GM19238 (cell line): ENCODE results near the gene URB1.
"Not testable (repeated sequence)": the region's sequence is repeated elsewhere in the genome, so short reads cannot be mapped to it uniquely, and the experiment has no call there.

ENCODE experiments used
- DNase-seq: peaks from one replicate; pipeline ENCODE4 v3.0.0; 2011; ENCODE audit warnings: low spot score; ENCODE audit not compliant: insufficient read length

The URB1 gene

GRCh38 chr21:32377506-32377905 lies 15.3 kb downstream of the URB1 start:
- DNase-seq: no peak

GRCh38 chr21:32372755-32373154 lies 20.1 kb downstream of the URB1 start:
- no peak for DNase-seq

GRCh38 chr21:32371913-32372314 lies 20.9 kb downstream of the URB1 start:
- no peak for DNase-seq

GRCh38 chr21:32370998-32371766 lies 21.6 kb downstream of the URB1 start:
- DNase-seq: no peak

- not testable (repeated sequence) for DNase-seq
Measured at GRCh38 chr21:32368961-32369360, 23.9 kb downstream of the URB1 start.

GRCh38 chr21:32368386-32368785 lies 24.4 kb downstream of the URB1 start:
- no peak for DNase-seq

GRCh38 chr21:32367158-32367557 lies 25.7 kb downstream of the URB1 start:
- DNase-seq: no peak

- DNase-seq: no peak
Measured at GRCh38 chr21:32366191-32366590, 26.6 kb downstream of the URB1 start.

- DNase-seq: no peak
Measured at GRCh38 chr21:32364796-32365195, 28.0 kb downstream of the URB1 start.

- no peak for DNase-seq
Measured at GRCh38 chr21:32364387-32364786, 28.4 kb downstream of the URB1 start.

GRCh38 chr21:32360401-32360975 lies 32.3 kb downstream of the URB1 start:
- DNase-seq: no peak

GRCh38 chr21:32359719-32360260 lies 33.0 kb downstream of the URB1 start:
- DNase-seq: no peak

GRCh38 chr21:32356874-32357395 lies 35.9 kb downstream of the URB1 start:
- no peak for DNase-seq

- no peak for DNase-seq
Measured at GRCh38 chr21:32353002-32353711, 39.7 kb downstream of the URB1 start.

GRCh38 chr21:32352526-32352925 lies 40.3 kb downstream of the URB1 start:
- DNase-seq: no peak

GRCh38 chr21:32351428-32351827 lies 41.4 kb downstream of the URB1 start:
- DNase-seq: no peak

- DNase-seq: no peak
Measured at GRCh38 chr21:32350981-32351380, 41.8 kb downstream of the URB1 start.

- DNase-seq: no peak
Measured at GRCh38 chr21:32350211-32350980, 42.4 kb downstream of the URB1 start.

GRCh38 chr21:32349333-32349944 lies 43.4 kb downstream of the URB1 start:
- DNase-seq: no peak

- no peak for DNase-seq
Measured at GRCh38 chr21:32348604-32349332, 44.0 kb downstream of the URB1 start.
